Measurements from ENCODE around the gene PLSCR4. TPM values are rescaled to one million over a fixed set of nuclear protein-coding genes. Genes with fewer than 3 reads are reported as not detected.

Gene PLSCR4
- polyA plus RNA-seq, 1 of the 3 experiments (the other 2 are of a cell fraction): 0.05 TPM

GRCh38 chr3:146184241-146185015, 66.5 kb downstream of the PLSCR4 start:
- Histone ChIP-seq H3K9me2 (no peaks in the 10 kb centered on the region), H3F3A (replicated peaks; ENCODE audit: insufficient read depth) (no peaks in the 10 kb centered on the region), H3K27ac (ENCODE audit: low read depth in 2 of 2, low read length in 1 of 2) (no peak overlapping the region), H4K20me1 (ENCODE audit: insufficient read depth) (no peaks in the 10 kb centered on the region), H3K4me2 (no peak overlapping the region), H3K36me3 (replicated peaks in 1 of 2; ENCODE audit: control insufficient read depth in 1 of 2, insufficient read depth in 2 of 2, low read length in 1 of 2) (no peaks in the 10 kb centered on the region), H2AFZ (ENCODE audit: low read depth) (no peak overlapping the region), H3K4me3 (ENCODE audit: low read depth in 2 of 2, low read length in 1 of 2) (no peak overlapping the region), H3K79me2 (ENCODE audit: insufficient read depth) (no peaks in the 10 kb centered on the region), H3K9me3 (no peaks in the 10 kb centered on the region), H3K27me3 (ENCODE audit: insufficient read depth) (no peaks in the 10 kb centered on the region; the same call in 1 of the 2 replicates), H3K9ac (no peak overlapping the region), H3K4me1 (ENCODE audit: control insufficient read depth in 1 of 2, insufficient read depth in 2 of 2, low read depth in 1 of 2, low read length in 1 of 2) (no peaks in the 10 kb centered on the region)
- TF ChIP-seq, protein P1, sequence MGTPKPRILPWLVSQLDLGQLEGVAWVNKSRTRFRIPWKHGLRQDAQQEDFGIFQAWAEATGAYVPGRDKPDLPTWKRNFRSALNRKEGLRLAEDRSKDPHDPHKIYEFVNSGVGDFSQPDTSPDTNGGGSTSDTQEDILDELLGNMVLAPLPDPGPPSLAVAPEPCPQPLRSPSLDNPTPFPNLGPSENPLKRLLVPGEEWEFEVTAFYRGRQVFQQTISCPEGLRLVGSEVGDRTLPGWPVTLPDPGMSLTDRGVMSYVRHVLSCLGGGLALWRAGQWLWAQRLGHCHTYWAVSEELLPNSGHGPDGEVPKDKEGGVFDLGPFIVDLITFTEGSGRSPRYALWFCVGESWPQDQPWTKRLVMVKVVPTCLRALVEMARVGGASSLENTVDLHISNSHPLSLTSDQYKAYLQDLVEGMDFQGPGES (IDR thresholded peaks at IDR 0.05; ENCODE audit: low read depth, low read length): no peak
- POLR2A ChIA-PET: no interaction called here
- CTCF ChIA-PET: interaction anchor here (0.8 kb wide), 1 partner anchor 109 kb away, joined by 3 read pairs; no protein-coding TSS in a partner anchor
- no peak for DNase-seq
- WGBS (ENCODE audit: low lambda C conversion rate): 10% methylated on average over 2 of the region's 2 CpGs

GRCh38 chr3:146181216-146181615, 69.7 kb downstream of the PLSCR4 start:
- CTCF ChIA-PET: interaction anchor here (1.1 kb wide), 1 partner anchor 8 kb away, joined by 3 read pairs; no protein-coding TSS in a partner anchor
- H2AFZ ChIP-seq (ENCODE audit: low read depth): no peak overlapping the region
- H3K79me2 ChIP-seq (ENCODE audit: insufficient read depth): no peaks in the 10 kb centered on the region
- TF ChIP-seq RXRA (IDR thresholded peaks at IDR 0.05; ENCODE audit: borderline replicate concordance, low read depth) (no peak), FOSL2 (IDR thresholded peaks at IDR 0.05; ENCODE audit: borderline replicate concordance, low read depth) (no peak), SIN3A (IDR thresholded peaks at IDR 0.05; ENCODE audit: borderline replicate concordance, low read depth, low read length) (no peak), RCOR1 (IDR thresholded peaks at IDR 0.05; ENCODE audit: low read length) (no peak), TAF1 (IDR thresholded peaks at IDR 0.05; ENCODE audit: borderline replicate concordance, low read depth, low read length) (no peak), POLR2AphosphoS5 (IDR thresholded peaks at IDR 0.05; ENCODE audit: low read depth, low read length) (no peak), TEAD4 (IDR thresholded peaks at IDR 0.05; ENCODE audit: borderline replicate concordance, insufficient read depth) (no peak), EP300 (IDR thresholded peaks at IDR 0.05; ENCODE audit: borderline replicate concordance in 1 of 2, low read depth in 1 of 2, low read length in 1 of 2) (no peak), FOXJ3 (CRISPR knock-in tag; IDR thresholded peaks at IDR 0.05) (no peak), NRF1 (IDR thresholded peaks at IDR 0.05; ENCODE audit: low read depth, low read length) (no peak), NFIC (IDR thresholded peaks at IDR 0.05; ENCODE audit: borderline replicate concordance) (no peak), MEF2A (IDR thresholded peaks at IDR 0.05; ENCODE audit: borderline replicate concordance, low read depth) (no peak), FOXM1 (IDR thresholded peaks at IDR 0.05; ENCODE audit: low read depth) (no peak), CTCF (IDR thresholded peaks at IDR 0.05) (no peak), RAD21 (IDR thresholded peaks at IDR 0.05; ENCODE audit: low read length) (no peak), MXI1 (IDR thresholded peaks at IDR 0.05; ENCODE audit: low read depth, low read length) (no peak)
- TF ChIP-seq, protein P2, sequence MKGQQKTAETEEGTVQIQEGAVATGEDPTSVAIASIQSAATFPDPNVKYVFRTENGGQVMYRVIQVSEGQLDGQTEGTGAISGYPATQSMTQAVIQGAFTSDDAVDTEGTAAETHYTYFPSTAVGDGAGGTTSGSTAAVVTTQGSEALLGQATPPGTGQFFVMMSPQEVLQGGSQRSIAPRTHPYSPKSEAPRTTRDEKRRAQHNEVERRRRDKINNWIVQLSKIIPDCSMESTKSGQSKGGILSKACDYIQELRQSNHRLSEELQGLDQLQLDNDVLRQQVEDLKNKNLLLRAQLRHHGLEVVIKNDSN (IDR thresholded peaks at IDR 0.05; ENCODE audit: borderline replicate concordance, low read depth): no peak
- TF ChIP-seq, protein P3, sequence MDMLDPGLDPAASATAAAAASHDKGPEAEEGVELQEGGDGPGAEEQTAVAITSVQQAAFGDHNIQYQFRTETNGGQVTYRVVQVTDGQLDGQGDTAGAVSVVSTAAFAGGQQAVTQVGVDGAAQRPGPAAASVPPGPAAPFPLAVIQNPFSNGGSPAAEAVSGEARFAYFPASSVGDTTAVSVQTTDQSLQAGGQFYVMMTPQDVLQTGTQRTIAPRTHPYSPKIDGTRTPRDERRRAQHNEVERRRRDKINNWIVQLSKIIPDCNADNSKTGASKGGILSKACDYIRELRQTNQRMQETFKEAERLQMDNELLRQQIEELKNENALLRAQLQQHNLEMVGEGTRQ (IDR thresholded peaks at IDR 0.05; ENCODE audit: borderline replicate concordance, low read depth, low read length): no peak
- TF ChIP-seq, protein P1 (IDR thresholded peaks at IDR 0.05; ENCODE audit: low read depth, low read length): no peak

More at GRCh38 chr3:146181216-146181615, 69.7 kb downstream of the PLSCR4 start:
- Histone ChIP-seq H3K9ac (no peak overlapping the region), H3K9me3 (no peaks in the 10 kb centered on the region), H3K27me3 (ENCODE audit: insufficient read depth) (no peaks in the 10 kb centered on the region; the same call in 1 of the 2 replicates), H3K9me2 (no peaks in the 10 kb centered on the region), H3K4me1 (ENCODE audit: control insufficient read depth in 1 of 2, insufficient read depth in 2 of 2, low read depth in 1 of 2, low read length in 1 of 2) (no peaks in the 10 kb centered on the region), H3K36me3 (replicated peaks in 1 of 2; ENCODE audit: control insufficient read depth in 1 of 2, insufficient read depth in 2 of 2, low read length in 1 of 2) (no peaks in the 10 kb centered on the region), H4K20me1 (ENCODE audit: insufficient read depth) (no peaks in the 10 kb centered on the region), H3K4me3 (ENCODE audit: low read depth in 2 of 2, low read length in 1 of 2) (no peak overlapping the region), H3F3A (replicated peaks; ENCODE audit: insufficient read depth) (no peaks in the 10 kb centered on the region), H3K4me2 (no peak overlapping the region), H3K27ac (ENCODE audit: low read depth in 2 of 2, low read length in 1 of 2) (no peak overlapping the region)
- POLR2A ChIA-PET: no interaction called here
- no peak for DNase-seq
- WGBS (ENCODE audit: low lambda C conversion rate): 15% methylated on average over 5 of the region's 5 CpGs
